GM19238 (cell line): ENCODE measurements around the gene AFM.
"Not testable (repeated sequence)": the region's sequence is repeated elsewhere in the genome, so short reads cannot be mapped to it uniquely, and the experiment has no call there.

ENCODE experiments used
- DNase-seq: peaks from one replicate; pipeline ENCODE4 v3.0.0; 2011; ENCODE audit warnings: low spot score; ENCODE audit not compliant: insufficient read length

The AFM gene

DNA sequence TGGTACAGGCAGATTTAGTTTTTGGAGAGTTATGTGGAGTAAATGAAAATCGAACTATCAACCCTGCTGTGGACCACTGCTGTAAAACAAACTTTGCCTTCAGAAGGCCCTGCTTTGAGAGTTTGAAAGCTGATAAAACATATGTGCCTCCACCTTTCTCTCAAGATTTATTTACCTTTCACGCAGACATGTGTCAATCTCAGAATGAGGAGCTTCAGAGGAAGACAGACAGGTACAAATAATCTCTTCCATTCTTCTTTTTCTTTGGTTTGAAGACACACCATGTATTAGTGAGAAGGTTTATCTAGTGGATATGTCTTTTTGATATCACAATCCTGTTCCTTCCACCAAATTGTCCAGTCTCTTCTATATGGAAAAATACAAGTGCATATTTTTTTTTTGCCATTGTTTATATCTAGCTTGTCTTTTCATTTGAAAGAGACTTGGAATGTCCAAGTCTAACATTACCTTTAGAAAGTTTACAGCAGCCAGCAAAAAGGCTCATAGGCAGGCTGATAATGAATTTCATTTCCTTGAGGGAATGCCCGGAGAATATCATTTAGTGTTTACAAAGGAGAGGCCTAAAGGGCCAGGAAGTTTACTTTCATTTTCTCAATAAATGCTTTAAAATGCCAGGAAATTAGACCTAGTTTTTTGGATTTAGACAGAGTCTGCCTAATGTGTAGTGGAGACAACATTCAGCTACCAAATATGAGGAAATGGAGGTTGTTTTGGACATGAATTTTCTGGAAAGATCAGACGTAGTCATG lies 18.6 kb downstream of the AFM start:
- no peak for DNase-seq

GRCh38 chr4:73501664-73502265 lies 20.2 kb downstream of the AFM start:
- DNase-seq = no peak

DNA sequence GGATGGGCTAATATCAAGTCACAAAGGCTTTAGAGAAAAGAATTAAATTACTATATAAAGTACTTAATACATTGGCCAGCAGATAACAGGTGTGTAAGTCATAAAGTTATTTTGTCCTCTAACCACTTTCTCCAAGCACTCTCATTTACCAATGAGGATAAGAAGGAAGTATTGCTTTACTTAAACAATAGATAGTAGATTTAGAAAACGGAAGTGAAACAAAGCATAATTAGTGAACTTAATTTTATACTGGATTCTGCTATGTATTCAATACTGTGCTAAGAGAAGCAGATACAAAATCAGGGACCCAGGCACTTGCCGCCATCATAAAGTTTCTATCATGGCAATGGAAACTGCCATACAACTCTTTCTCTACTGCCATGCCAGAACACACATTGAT lies 24.0 kb downstream of the AFM start:
- no peak for DNase-seq

GRCh38 chr4:73507541-73507940 lies 26.0 kb downstream of the AFM start:
- no peak for DNase-seq

- DNase-seq = no peak
Observed at GRCh38 chr4:73508651-73509050, 27.1 kb downstream of the AFM start.

- DNase-seq = no peak
Observed at GRCh38 chr4:73518340-73518739, 36.8 kb downstream of the AFM start.

DNA sequence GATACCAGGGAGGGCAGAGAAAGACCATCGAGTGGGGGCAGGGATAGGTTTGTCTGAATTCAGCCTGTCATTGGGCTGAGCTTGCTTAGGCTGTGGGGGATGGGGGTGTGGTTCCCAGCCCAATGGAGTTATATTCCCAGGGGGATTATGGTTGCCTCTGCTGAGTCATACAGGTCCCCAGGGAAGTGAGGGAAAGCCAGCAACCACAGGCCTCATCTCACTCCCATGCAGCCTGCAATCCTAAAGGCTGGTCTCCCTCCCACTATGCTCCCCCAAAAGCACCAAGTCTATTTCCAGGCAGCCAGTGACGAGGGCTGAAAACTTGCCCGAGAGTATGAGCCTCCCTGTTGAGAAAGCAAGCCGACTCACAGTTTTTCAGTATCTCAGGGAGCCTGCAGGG lies 39.3 kb downstream of the AFM start:
- no peak for DNase-seq

DNA sequence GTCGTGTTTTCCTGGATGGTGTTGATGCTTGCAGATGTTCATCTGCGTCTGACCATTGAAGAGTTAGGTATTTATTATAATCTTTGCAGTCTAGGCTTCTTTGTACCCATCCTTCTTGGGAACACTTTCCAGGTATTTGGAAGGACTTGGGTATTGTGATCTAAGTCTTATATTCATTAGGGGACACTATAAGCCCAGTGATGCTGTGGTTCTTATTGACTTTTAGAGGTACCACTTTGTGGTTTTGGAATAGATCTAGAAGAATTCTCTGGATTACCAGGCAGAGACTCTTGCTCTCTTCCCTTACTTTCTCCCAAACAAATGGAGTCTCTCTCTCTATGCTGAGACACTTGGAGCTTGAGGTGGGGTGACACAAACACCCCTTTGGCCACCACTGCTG lies 41.6 kb downstream of the AFM start:
- no peak for DNase-seq

GRCh38 chr4:73525611-73526010 lies 44.1 kb downstream of the AFM start:
- no peak for DNase-seq

DNA sequence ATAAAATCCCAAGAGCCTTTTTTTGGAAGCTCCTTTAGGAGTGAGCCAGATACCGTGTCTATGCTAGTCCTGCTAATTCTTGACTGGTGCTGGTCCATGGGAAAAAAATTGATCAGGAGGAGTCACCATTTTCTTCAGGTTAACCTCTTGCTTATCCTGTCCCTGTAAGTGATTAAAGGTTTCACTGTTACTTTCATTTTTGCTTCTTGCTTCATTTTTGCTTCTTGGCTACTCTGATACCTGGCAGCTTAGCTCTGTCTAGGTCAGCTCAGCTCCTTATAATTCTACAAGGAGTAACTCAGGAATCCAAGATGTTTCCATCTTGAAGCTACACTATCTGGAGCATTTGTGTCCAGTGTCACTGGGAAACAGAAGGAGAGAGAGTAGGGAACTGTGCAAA lies 45.7 kb downstream of the AFM start:
- no peak for DNase-seq

DNA sequence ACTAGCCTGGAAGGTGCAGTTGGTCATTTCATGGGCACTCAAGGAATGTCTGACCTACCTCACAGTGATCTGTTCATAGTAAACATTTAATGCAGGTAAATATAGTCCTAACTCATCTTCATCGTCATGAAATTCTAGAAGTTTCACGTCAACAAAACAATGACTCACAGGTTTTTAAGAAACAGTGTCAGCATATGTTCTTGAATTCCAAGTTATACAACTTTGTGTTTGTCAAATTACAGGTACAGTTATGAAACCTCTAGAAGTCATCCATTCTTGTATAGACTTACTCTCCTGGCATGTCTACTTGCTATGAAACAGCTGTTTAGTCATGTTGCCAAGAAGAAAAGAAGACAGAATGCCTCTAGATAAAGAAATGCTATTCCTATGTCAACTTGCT lies 46.6 kb downstream of the AFM start:
- DNase-seq = no peak

- DNase-seq = no peak
Observed at GRCh38 chr4:73533515-73534422, 52.2 kb downstream of the AFM start.

GRCh38 chr4:73538162-73538561 lies 56.6 kb downstream of the AFM start:
- no peak for DNase-seq

DNA sequence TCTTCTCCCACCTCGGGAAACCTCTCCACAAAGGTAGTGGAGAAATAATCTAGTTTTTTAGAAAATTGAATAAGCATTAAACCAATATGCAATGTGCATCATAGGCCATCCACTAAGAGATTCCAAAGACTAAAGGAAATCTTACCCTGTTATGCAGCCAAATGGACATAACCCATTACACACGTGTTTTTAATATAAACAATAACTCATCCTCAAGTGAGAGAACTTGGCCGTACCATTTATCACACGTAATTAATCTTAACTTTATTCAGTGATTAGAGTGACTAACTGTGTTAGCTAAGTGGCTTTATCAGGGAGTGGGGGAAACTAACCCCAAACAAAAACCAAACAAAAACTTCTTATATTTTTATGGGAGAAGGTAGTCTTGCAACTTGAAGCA lies 57.8 kb downstream of the AFM start:
- no peak for DNase-seq

DNA sequence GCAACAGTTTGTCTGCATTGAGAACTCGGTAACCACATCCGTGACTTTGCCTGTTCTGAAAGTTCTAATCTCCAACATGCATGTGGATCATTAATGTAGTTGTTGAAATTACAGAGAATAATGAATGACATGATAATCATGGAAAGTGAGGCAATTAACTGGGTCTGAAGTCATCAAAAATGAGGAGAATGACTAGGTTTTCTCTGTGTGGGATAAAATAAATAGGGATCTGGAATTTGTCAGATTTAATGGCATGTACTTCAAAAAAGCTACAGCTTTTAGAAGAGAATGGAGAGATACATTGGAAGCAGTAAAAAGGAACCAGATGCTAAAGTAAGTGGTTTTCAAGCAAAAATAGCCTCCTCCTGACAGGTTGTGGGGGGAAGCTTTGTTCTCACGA lies 59.3 kb downstream of the AFM start:
- no peak for DNase-seq

- DNase-seq = no peak
Observed at GRCh38 chr4:73541251-73541650, 59.7 kb downstream of the AFM start.

GRCh38 chr4:73544620-73545019 lies 63.1 kb downstream of the AFM start:
- DNase-seq = no peak

GRCh38 chr4:73550865-73551264 lies 69.3 kb downstream of the AFM start:
- DNase-seq = not testable (repeated sequence)
